Measurements from ENCODE around the gene PRSS36. TPM values are rescaled to one million over a fixed set of nuclear protein-coding genes. Genes with fewer than 3 reads are reported as not detected.

PRSS36 gene
- total and polyA plus RNA-seq, 9 of the 15 experiments (the other 6 are each of a cell fraction or from before 2014, with no cell fraction given): 0.09 to 1.2 (median 0.54) TPM; not detected in 2

DNA sequence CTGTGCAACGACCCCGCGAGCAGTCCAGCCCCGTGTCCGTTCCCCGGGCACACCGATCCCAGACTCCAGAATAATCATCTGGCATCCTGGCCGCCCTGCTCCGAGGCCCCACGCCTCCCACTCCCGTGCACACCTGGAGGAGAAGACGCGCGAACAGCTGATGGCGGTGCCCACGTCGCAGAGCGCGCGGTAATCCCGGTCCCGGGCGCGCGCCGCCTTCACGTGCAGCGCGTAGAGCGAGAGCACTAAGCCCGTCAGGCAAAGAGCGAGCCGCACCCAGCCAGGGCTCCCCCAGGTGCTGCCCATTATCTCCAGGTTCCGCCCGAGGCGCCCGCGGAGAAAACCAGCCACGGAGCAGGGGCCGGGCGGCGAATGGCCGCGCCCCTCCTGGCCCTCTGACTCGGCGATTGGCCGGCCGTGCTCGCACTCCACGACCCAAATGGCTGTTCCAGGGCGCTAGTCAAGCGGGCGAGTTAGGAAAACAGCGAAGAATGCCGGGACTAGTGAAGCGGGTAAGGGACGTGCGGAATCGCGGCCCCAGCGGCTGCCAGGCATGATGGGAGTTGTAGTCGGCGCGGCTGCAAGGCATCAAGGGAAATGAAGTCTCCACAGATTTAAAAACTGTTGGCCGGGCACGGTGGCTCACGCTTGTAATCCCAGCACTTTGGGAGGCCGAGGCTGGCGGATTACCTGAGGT lies 55.3 kb downstream of the PRSS36 start, which contains the start of gene VKORC1 (continued):
- TF ChIP-seq, protein P1, sequence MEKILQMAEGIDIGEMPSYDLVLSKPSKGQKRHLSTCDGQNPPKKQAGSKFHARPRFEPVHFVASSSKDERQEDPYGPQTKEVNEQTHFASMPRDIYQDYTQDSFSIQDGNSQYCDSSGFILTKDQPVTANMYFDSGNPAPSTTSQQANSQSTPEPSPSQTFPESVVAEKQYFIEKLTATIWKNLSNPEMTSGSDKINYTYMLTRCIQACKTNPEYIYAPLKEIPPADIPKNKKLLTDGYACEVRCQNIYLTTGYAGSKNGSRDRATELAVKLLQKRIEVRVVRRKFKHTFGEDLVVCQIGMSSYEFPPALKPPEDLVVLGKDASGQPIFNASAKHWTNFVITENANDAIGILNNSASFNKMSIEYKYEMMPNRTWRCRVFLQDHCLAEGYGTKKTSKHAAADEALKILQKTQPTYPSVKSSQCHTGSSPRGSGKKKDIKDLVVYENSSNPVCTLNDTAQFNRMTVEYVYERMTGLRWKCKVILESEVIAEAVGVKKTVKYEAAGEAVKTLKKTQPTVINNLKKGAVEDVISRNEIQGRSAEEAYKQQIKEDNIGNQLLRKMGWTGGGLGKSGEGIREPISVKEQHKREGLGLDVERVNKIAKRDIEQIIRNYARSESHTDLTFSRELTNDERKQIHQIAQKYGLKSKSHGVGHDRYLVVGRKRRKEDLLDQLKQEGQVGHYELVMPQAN (IDR thresholded peaks at IDR 0.05; ENCODE audit: borderline replicate concordance): peak; percentile 78; the same call in 1 of the 2 replicates
- TF ChIP-seq JUN (IDR thresholded peaks at IDR 0.05; ENCODE audit: borderline replicate concordance, low read depth, low read length) (no peak; the same call in 1 of the 2 replicates), JUN (CRISPR knock-in tag; IDR thresholded peaks at IDR 0.05; ENCODE audit: borderline replicate concordance) (peak; percentile 42; the same call in 1 of the 2 replicates), TCF7 (IDR thresholded peaks at IDR 0.05; ENCODE audit: borderline replicate concordance) (no peak; the same call in 1 of the 2 replicates), ARNT (IDR thresholded peaks at IDR 0.05) (peak in 1 of 2 experiments; percentile 85; a peak in 1 of 4 replicates), GABPB1 (CRISPR knock-in tag; IDR thresholded peaks at IDR 0.05) (peak; percentile 75), ZEB2 (IDR thresholded peaks at IDR 0.05) (peak; percentile 83), ZNF354B (CRISPR knock-in tag; IDR thresholded peaks at IDR 0.05) (no peak), ZNF175 (CRISPR knock-in tag; IDR thresholded peaks at IDR 0.05; ENCODE audit: low read depth) (0 out of 2 replicates have a peak, but pooled peaks have one; percentile 58), TAF1 (IDR thresholded peaks at IDR 0.05; ENCODE audit: control insufficient read depth, extremely low read depth, insufficient read depth, low read length, severe bottlenecking) (peak; percentile 47), GATA2 (CRISPR knock-in tag; IDR thresholded peaks at IDR 0.05) (no peak), ILF3 (IDR thresholded peaks at IDR 0.05; ENCODE audit: borderline replicate concordance) (no peak), CBFA2T3 (IDR thresholded peaks at IDR 0.05) (peak; percentile 32; the same call in 1 of the 2 replicates), SMC3 (conservative IDR thresholded peaks at IDR 0.05; ENCODE audit: insufficient read depth, low read depth, low read length) (no peak), GATAD2B (IDR thresholded peaks at IDR 0.05; ENCODE audit: borderline replicate concordance) (no peak), SOX6 (IDR thresholded peaks at IDR 0.05) (peak; percentile 69; the same call in 1 of the 2 replicates), GABPB2 (CRISPR knock-in tag; conservative IDR thresholded peaks at IDR 0.05) (no peak), ZNF75A (CRISPR knock-in tag; IDR thresholded peaks at IDR 0.05) (no peak), POLR2A (conservative IDR thresholded peaks at IDR 0.05) (peak; percentile 77), MYBL2 (IDR thresholded peaks at IDR 0.05; ENCODE audit: low read depth) (peak; percentile 78), MYBL2 (CRISPR knock-in tag; IDR thresholded peaks at IDR 0.05; ENCODE audit: borderline replicate concordance) (no peak), HCFC1 (IDR thresholded peaks at IDR 0.05; ENCODE audit: low read depth, low read length) (peak; percentile 92)
- TF ChIP-seq, protein P2, sequence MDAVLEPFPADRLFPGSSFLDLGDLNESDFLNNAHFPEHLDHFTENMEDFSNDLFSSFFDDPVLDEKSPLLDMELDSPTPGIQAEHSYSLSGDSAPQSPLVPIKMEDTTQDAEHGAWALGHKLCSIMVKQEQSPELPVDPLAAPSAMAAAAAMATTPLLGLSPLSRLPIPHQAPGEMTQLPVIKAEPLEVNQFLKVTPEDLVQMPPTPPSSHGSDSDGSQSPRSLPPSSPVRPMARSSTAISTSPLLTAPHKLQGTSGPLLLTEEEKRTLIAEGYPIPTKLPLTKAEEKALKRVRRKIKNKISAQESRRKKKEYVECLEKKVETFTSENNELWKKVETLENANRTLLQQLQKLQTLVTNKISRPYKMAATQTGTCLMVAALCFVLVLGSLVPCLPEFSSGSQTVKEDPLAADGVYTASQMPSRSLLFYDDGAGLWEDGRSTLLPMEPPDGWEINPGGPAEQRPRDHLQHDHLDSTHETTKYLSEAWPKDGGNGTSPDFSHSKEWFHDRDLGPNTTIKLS (IDR thresholded peaks at IDR 0.05; ENCODE audit: borderline replicate concordance, low read depth): peak; percentile 87
- TF ChIP-seq, protein P3, sequence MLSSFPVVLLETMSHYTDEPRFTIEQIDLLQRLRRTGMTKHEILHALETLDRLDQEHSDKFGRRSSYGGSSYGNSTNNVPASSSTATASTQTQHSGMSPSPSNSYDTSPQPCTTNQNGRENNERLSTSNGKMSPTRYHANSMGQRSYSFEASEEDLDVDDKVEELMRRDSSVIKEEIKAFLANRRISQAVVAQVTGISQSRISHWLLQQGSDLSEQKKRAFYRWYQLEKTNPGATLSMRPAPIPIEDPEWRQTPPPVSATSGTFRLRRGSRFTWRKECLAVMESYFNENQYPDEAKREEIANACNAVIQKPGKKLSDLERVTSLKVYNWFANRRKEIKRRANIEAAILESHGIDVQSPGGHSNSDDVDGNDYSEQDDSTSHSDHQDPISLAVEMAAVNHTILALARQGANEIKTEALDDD (IDR thresholded peaks at IDR 0.05): peak; percentile 99
- TF ChIP-seq, protein P4, sequence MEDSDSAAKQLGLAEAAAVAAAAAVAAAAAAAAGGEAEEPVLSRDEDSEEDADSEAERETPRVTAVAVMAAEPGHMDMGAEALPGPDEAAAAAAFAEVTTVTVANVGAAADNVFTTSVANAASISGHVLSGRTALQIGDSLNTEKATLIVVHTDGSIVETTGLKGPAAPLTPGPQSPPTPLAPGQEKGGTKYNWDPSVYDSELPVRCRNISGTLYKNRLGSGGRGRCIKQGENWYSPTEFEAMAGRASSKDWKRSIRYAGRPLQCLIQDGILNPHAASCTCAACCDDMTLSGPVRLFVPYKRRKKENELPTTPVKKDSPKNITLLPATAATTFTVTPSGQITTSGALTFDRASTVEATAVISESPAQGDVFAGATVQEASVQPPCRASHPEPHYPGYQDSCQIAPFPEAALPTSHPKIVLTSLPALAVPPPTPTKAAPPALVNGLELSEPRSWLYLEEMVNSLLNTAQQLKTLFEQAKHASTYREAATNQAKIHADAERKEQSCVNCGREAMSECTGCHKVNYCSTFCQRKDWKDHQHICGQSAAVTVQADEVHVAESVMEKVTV (CRISPR knock-in tag; IDR thresholded peaks at IDR 0.05): no peak

Measured in K562 (cell line).